CD4-positive, alpha-beta T cell treated with Interleukin-10 for 1 hour (primary cell): ENCODE measurements around the gene DSE.
"Not testable (repeated sequence)": the region's sequence is repeated elsewhere in the genome, so short reads cannot be mapped to it uniquely, and the experiment has no call there.

Experiments
- DNase-seq: peaks from one replicate; pipeline ENCODE4 v3.0.0-alpha.2; 2020

DSE gene

DNA sequence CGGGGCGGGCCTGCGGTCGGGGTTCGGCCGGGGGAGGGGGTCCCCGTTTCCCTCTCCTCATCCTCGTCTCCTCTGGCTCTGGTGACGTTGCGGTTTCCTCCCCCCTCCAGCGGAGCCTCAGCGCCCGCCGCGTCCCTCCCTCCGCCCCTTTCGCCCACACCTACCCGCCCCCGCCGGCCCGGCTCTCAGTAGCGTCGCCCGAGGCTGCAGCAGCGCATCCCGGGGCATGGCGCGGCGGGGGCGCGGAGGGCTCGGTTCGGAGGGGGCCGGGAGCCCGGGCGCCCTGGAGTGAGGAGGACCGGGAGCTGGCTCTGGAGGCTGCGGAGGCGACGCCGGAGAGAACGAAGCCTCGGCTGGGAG lies at the start of gene DSE:
Gene DSE (plus strand): TSS at position 188 of the 360 bp plus-strand sequence. CDS start 28,304 bp downstream, outside the sequence.
- DNase-seq: peak; percentile 76

DNA sequence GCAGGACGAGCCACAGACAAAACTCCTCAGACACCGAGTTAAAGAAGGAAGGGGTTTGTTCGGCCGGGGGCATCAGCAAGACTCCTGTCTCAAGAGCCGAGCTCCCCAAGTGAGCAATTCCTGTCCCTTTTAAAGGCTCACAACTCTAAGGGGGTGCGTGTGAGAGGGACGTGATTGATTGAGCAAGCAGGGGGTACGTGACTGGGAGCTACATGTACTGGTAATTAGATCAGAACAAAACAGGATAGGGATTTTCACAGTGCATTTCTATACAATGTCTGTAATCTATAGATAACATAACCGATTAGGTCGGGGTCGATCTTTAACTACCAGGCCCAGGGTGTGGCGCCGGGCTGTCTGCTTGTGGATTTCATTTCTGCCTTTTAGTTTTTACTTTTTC lies 48.8 kb upstream of the DSE start:
- not testable (repeated sequence) for DNase-seq

- no peak for DNase-seq
These were observed 46.9 kb upstream of the DSE start for GRCh38 chr6:116323863-116324262.

- not testable (repeated sequence) for DNase-seq
These were observed 45.1 kb upstream of the DSE start for GRCh38 chr6:116325634-116326132.

GRCh38 chr6:116326181-116326671 lies 44.5 kb upstream of the DSE start:
- no peak for DNase-seq

- no peak for DNase-seq
These were observed 43.8 kb upstream of the DSE start for GRCh38 chr6:116326996-116327395.

GRCh38 chr6:116327803-116328527 lies 42.8 kb upstream of the DSE start:
- no peak for DNase-seq

DNA sequence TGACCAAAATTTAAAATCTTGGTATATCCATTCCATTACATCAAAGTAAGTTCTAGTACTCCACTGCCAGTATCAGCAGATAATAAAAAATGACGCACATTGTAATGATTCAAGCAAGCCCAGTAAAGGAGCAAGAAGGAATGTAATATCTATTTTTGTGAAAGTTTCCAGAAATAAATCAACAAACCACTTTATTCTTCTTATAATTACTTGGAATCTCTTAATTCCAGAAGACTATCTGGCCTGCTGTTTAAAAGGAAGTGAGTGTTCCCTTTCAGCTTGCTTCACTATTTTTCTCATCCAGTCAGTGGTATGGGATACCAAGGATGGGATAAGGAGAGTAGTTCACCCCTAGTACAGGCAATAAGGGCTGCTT lies 42.2 kb upstream of the DSE start:
- no peak for DNase-seq

GRCh38 chr6:116329156-116329555 lies 41.6 kb upstream of the DSE start:
- DNase-seq: no peak

DNA sequence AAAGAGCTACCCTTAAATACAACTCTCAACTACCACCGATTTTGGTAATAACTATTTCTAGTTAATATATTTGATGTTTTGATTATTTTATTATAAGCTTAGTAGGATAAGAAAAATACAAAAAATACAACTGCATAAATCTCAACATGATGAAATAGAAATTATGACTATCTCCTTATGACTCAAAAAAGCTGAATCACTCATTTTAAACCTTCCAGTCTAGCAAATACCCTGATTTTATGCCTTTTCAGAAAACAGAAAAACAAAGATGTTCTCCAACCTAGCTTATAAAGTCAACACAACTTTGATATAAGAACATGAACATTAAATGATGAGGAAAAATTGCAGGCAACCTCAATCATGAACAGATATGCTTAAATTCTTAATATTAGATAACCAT lies 40.2 kb upstream of the DSE start:
- no peak for DNase-seq

DNA sequence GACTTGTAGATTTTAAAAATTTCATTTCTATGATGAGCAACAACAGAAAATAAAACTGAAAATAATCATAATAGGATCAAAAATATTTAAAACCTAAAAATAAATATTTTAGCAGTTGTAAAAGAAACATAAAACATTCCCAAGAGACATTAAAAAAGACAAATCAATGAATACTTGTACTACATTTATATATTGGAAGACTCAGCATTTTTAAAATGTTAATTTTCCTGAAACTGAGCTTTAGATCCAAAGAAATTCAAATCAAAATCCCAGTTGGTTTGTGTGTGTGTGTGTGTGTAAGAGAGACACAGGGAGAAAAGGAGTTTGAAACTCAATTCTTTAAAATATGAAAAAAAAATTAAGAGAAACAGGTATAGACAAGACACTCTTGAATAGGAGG lies 38.7 kb upstream of the DSE start:
- no peak for DNase-seq

DNA sequence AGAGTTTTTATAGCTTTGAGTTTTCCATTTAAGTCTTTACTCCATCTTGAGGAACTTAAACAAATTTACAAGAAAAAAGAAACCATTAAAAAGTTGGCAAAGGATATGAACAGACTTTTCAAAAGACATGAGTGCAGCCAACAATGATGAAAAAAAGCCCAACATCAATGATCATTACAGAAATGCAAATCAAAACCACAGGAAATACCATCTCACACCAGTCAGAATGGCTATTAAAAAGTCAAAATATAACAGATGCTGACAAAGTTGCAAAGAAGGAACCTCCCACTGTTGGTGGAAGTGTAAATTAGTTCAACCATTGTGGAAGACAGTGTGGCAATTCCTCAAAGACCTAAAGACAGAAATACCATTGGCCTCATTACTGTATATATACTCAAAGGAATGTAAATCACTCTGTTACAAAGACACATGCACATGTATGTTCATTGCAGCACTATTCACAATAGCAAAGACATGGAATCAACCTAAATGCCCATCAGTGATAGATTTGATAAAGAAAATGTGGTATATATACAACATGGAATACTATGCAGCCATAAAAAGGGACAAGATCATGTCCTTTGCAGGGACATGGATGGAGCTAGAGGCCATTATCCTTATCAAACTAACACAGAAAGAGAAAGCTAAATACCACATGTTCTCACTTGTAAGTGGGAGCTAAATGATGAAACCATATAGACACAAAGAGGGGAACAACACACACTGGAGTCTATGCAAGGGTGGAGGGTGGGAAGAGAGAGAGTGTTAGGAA lies 35.9 kb upstream of the DSE start:
- not testable (repeated sequence) for DNase-seq

DNA sequence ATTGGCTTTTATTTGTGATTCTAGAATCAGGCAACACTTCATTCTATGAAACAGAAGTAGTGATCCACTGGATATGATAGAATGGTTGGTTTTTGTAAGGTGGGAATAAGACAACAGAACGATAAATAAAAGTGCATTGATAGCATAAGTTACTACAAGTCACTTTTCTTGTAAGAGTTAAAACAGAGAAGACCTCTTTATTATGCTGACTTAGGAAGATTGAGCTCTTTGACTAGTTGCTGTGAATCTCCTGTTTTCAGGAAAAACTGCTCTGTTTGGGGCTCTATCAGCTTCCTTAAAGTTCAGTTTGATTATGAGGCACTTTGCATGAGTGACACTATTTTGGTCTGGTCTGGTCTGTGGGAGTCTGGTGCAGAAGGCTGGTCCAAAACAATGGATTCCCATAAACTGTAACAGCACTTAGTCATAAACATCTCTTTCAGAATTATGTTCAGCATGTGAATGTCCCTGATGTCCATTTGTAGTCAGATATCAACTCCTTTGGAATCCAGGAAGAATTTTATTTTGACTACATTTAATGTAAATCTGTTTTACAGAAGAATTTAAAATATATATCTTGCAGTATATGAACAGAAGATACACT lies 35.0 kb upstream of the DSE start:
- DNase-seq: no peak

DNA sequence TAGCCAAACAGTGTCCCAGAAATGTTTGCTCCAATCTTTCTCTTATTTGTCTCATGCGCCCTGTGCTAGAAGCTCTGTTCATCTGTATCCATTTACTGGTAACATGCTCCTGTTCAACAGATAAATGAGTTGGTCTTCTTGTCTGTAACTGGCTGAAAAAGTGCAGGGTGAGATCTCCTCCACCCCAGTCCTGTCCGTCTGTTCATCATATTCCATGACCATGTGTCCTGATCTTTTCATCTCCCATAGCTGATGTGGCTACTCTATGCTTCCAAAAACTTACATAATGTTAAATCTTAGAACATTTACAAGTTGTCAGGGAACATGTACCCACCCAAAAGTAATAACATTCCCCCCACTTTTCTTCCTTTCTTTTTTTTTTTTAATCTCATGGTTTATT lies 31.8 kb upstream of the DSE start:
- DNase-seq: no peak

- DNase-seq: not testable (repeated sequence)
These were observed 30.1 kb upstream of the DSE start for GRCh38 chr6:116340625-116341024.

DNA sequence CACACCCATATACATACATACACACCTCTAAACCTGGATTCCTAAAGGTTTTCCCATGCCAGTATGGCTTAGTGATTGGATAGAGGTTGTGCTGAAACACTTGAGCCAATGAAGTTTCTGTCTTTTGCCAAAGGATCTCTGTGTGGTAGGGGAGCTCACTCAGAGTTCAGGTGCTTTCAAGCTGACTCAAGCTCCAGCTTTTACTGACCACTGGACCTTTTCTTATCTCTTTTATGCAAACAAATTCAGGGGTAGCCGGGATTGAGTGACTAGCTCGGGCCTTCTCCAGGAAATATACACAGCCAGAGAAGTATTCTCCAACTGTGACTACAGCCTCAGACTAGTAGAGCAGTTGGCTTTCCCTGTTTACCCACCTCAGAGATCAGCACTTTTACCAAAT lies 21.5 kb upstream of the DSE start:
- no peak for DNase-seq

- DNase-seq: no peak
These were observed 19.6 kb upstream of the DSE start for GRCh38 chr6:116351101-116351500.

GRCh38 chr6:116352515-116353471 lies 18.0 kb upstream of the DSE start:
- DNase-seq: no peak

DNA sequence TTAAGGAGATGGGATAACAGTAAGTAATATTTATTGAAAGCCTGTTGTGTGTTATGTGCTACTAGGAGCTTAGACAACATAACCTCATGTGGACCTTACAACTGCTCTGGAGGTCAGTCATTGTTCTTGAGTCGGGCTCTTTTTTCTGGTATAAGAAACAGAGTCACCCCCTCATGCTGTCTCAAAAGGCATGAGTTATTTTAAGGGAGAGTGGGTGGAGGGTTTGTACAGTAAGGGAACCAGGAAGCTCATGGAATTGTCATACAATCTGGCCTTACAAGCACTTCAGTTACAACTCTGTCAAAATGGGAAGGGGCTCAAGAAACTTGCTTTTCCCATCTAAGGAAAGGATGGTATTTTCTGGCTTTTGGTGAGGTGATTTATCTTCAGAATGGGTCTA lies 16.5 kb upstream of the DSE start:
- no peak for DNase-seq

- no peak for DNase-seq
These were observed 15.0 kb upstream of the DSE start for GRCh38 chr6:116355796-116356195.

GRCh38 chr6:116359131-116359530 lies 11.6 kb upstream of the DSE start:
- DNase-seq: no peak

DNA sequence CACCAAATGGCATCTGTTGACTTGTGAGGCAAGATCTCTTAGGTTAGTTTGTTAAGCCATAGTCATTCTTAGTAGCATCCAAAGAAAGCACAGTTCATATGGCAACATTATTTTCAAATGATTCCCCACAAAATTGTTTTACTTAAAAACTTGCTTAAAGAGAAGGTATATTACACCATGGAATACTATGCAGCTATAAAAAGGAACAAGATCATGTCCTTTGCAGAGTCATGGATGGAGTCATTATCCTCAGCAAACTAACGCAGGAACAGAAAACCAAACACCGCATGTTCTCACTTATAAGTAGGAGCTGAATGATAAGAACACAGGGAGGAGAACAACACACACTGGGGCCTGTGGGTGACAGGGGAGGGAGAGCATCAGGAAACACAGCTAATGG lies 10.9 kb upstream of the DSE start:
- DNase-seq: no peak

DNA sequence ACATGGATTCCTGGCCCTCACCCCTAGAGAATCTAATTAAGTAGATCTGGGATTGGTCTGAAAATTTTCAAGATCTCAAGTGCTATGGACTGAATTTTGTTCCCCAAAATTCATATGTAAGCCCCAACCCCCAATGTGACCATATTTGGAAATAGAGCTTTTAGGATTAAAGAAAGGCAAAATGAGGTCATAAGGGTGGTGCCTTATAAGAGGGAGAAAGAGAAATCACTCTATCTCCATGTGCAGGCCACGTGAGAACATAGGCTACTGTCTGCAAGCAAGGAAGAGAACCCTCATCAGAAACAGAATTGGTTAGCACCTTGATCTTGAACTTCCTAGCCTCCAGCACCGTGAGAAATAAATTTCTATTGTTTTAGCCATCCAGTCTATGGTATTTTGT lies 8.5 kb upstream of the DSE start:
- DNase-seq: no peak
